Spleen (tissue), 11 donors: Measurements from ENCODE around the gene C2CD4B. TPM values are rescaled to one million over a fixed set of nuclear protein-coding genes. Genes with fewer than 3 reads are reported as not detected.

Experiments
- DNase-seq: peaks from one replicate; pipeline ENCODE4 v3.0.0-alpha.2; 2020
- H3K27ac ChIP-seq, 8 donors: fragments of 200-600 bp; sonication (generic) in 7 of 8; 1 replicate in 4 of 8; 2 replicates in 4 of 8; pipeline versions ENCODE4 v1.5.0 to v1.8.0; 2016 to 2021; ENCODE audit warnings: inconsistent platforms in 4 of 8, mild to moderate bottlenecking in 4 of 8, moderate library complexity in 1 of 8
- H3K27me3 ChIP-seq, 7 donors: fragments of 200-600 bp; sonication (generic) in 6 of 7; replicated peaks in 1 of 7; 1 replicate in 4 of 7; 2 replicates in 3 of 7; pipeline versions ENCODE4 v1.5.0 to v1.8.0; 2016 to 2021; ENCODE audit warnings: inconsistent platforms in 3 of 7, mild to moderate bottlenecking in 1 of 7
- H3K36me3 ChIP-seq, 6 donors: fragments of 200-600 bp; sonication (generic) in 5 of 6; 1 replicate in 4 of 6; 2 replicates in 2 of 6; pipeline versions ENCODE4 v1.5.0 to v1.8.0; 2016 to 2021; ENCODE audit warnings: inconsistent platforms in 2 of 6
- H3K4me1 ChIP-seq, 6 donors: fragments of 200-600 bp; sonication (generic) in 5 of 6; 1 replicate in 3 of 6; 2 replicates in 3 of 6; pipeline versions ENCODE4 v1.5.0 to v1.8.0; 2016 to 2021; ENCODE audit warnings: inconsistent platforms in 3 of 6
- H3K4me3 ChIP-seq, 8 donors: fragments of 200-600 bp; sonication (generic) in 7 of 8; 1 replicate in 4 of 8; 2 replicates in 4 of 8; pipeline versions ENCODE4 v1.5.0 to v1.8.0; 2016 to 2021; ENCODE audit warnings: inconsistent platforms in 4 of 8, mild to moderate bottlenecking in 4 of 8, moderate library complexity in 2 of 8
- H3K9me3 ChIP-seq, 8 donors: fragments of 200-600 bp; sonication (generic) in 7 of 8; 1 replicate in 4 of 8; 2 replicates in 4 of 8; pipeline versions ENCODE4 v1.5.0 to v1.8.0; 2016 to 2021; ENCODE audit warnings: inconsistent platforms in 4 of 8
- POLR2A ChIP-seq, 3 donors: fragments of 450-650 bp; IDR thresholded peaks; one replicate each; pipeline ENCODE4 v1.5.1; 2017; ENCODE audit warnings: antibody characterized with exemption in 3 of 3, mild to moderate bottlenecking in 1 of 3
- POLR2AphosphoS5 ChIP-seq, 3 donors: sonication (generic); formaldehyde crosslinking; IDR thresholded peaks; one replicate each; pipeline ENCODE4 v1.5.1; 2017; ENCODE audit warnings: antibody characterized with exemption in 3 of 3
- WGBS, 5 donors: extraction: QIAGEN DNeasy Blood & Tissue Kit in 3 of 5; methylation state at CpG; one replicate each; pipeline versions ENCODE4 v1.1.5 to v1.1.7; 2013 to 2018; 5-methylcytosine and 5-hydroxymethylcytosine counted together
- intact Hi-C: fragments of 100-400 bp; cut with DNase I; formaldehyde crosslinking; loops from one replicate; pipeline ENCODE4 v1.15.0; 2023; ENCODE audit warnings: low total_unique reads
- polyA plus RNA-seq, 3 donors: library from polyadenylated mRNA; stranded (reverse); fragments of 200-250 nt; gene quantifications; one replicate each; pipeline ENCODE4 v1.2.1, GENCODE V29; 2013
- total RNA-seq, 7 donors: library from RNA; depleted of rRNA in 3 of 7; stranded (reverse); fragments of >200 nt in 3 of 7; fragmentation: NEBNext Ultra II Directional in 4 of 7; extraction: Animal tissue kit (Norgen Biotek cat#: 25700) in 4 of 7; gene quantifications; one replicate each; pipeline versions ENCODE4 v1.1.0 to v1.2.1, GENCODE V29; 2016 to 2021
- TF ChIP-seq, protein P1 (sequence below), 11 experiments: fragments of 200-600 bp in 7 of 11; fragments of 450-650 bp in 4 of 11; sonication (generic) in 4 of 11; IDR thresholded peaks in 8 of 11; conservative IDR thresholded peaks in 3 of 11; 1 replicate in 7 of 11; 2 replicates in 4 of 11; pipeline versions ENCODE4 v1.4.0 to v1.8.0; 2016 to 2021; ENCODE audit warnings: antibody characterized with exemption in 11 of 11, inconsistent platforms in 4 of 11, mild to moderate bottlenecking in 1 of 11
- donor health status: healthy with polysubstance abuse.
- donor health status: DM: no; HTN: no; CAD: no; lungs with moderate emphysema.
- donor health status: DM: no; HTN: no; CAD: no.
- donor health status: Bipolar disorder and iron deficiency.
- donor health status: healthy.
- donor health status: DM: no; HTN: no; CAD: no.
- donor health status: DM: yes; HTN: yes; CAD: no.

C2CD4B gene
- total and polyA plus RNA-seq, 10 donors = 0.26 to 2.3 (median 0.77) TPM; not detected in 2

- H3K27ac ChIP-seq = no peak overlapping the region
- TF ChIP-seq, protein P1, sequence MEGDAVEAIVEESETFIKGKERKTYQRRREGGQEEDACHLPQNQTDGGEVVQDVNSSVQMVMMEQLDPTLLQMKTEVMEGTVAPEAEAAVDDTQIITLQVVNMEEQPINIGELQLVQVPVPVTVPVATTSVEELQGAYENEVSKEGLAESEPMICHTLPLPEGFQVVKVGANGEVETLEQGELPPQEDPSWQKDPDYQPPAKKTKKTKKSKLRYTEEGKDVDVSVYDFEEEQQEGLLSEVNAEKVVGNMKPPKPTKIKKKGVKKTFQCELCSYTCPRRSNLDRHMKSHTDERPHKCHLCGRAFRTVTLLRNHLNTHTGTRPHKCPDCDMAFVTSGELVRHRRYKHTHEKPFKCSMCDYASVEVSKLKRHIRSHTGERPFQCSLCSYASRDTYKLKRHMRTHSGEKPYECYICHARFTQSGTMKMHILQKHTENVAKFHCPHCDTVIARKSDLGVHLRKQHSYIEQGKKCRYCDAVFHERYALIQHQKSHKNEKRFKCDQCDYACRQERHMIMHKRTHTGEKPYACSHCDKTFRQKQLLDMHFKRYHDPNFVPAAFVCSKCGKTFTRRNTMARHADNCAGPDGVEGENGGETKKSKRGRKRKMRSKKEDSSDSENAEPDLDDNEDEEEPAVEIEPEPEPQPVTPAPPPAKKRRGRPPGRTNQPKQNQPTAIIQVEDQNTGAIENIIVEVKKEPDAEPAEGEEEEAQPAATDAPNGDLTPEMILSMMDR (IDR thresholded peaks at IDR 0.05 in 8 of 11, conservative IDR thresholded peaks at IDR 0.05 in 3 of 11) = no peak
- TF ChIP-seq POLR2AphosphoS5 (IDR thresholded peaks at IDR 0.05) = no peak
- no peak for TF ChIP-seq POLR2A (IDR thresholded peaks at IDR 0.05)
- peaks cover 0 to 4% (median 0%) of the 10 kb centered on the region in 7 donors for H3K27me3 ChIP-seq
- H3K4me3 ChIP-seq = no peak overlapping the region
- DNase-seq = no peak
- H3K4me1 ChIP-seq = peaks cover 4 to 30% (median 19%) of the 10 kb centered on the region in 6 donors
- H3K36me3 ChIP-seq = no peaks in the 10 kb centered on the region
- 66 to 91% (median 83%) methylated on average over 3 of the region's 3 CpGs for WGBS, 5 donors
- no peaks in the 10 kb centered on the region for H3K9me3 ChIP-seq
- intact Hi-C loops = loop anchor here (10.0 kb wide), 1 partner anchor 58 kb away; no protein-coding TSS in a partner anchor
Observed at GRCh38 chr15:62126364-62126763, 38.7 kb downstream of the C2CD4B start.

- no peak for TF ChIP-seq POLR2A (IDR thresholded peaks at IDR 0.05)
- TF ChIP-seq POLR2AphosphoS5 (IDR thresholded peaks at IDR 0.05) = no peak
- TF ChIP-seq, protein P1 (IDR thresholded peaks at IDR 0.05 in 8 of 11, conservative IDR thresholded peaks at IDR 0.05 in 3 of 11) = peak in 6 of 11 experiments; percentile 18 to 42 (median 32)
- WGBS, 5 donors = 6 to 53% (median 43%) methylated on average over 2 of the region's 2 CpGs
- H3K4me3 ChIP-seq = no peak overlapping the region
- H3K36me3 ChIP-seq = no peaks in the 10 kb centered on the region
- H3K27ac ChIP-seq = no peak overlapping the region
- H3K9me3 ChIP-seq = no peaks in the 10 kb centered on the region
- no peak for DNase-seq
- peaks cover 0 to 4% (median 0%) of the 10 kb centered on the region in 7 donors for H3K27me3 ChIP-seq
- peaks cover 4 to 30% (median 19%) of the 10 kb centered on the region in 6 donors for H3K4me1 ChIP-seq
- intact Hi-C loops = loop anchor here (10.0 kb wide), 1 partner anchor 59 kb away; no protein-coding TSS in a partner anchor
Observed at GRCh38 chr15:62125773-62126172, 39.3 kb downstream of the C2CD4B start.

GRCh38 chr15:62124973-62125303, 40.1 kb downstream of the C2CD4B start:
- TF ChIP-seq POLR2A (IDR thresholded peaks at IDR 0.05) (no peak), POLR2AphosphoS5 (IDR thresholded peaks at IDR 0.05) (no peak)
- TF ChIP-seq, protein P1 (IDR thresholded peaks at IDR 0.05 in 8 of 11, conservative IDR thresholded peaks at IDR 0.05 in 3 of 11) = no peak
- DNase-seq = no peak
- Histone ChIP-seq H3K27me3 (peaks cover 0 to 4% (median 0%) of the 10 kb centered on the region in 7 donors), H3K4me3 (no peak overlapping the region), H3K4me1 (peaks cover 4 to 32% (median 19%) of the 10 kb centered on the region in 6 donors), H3K27ac (peak overlapping the region in 6 of 8 donors; percentile 26 to 67 (median 57)), H3K36me3 (no peaks in the 10 kb centered on the region), H3K9me3 (no peaks in the 10 kb centered on the region)
- 47 to 63% (median 49%) methylated on average over 2 of the region's 2 CpGs for WGBS, 5 donors
- intact Hi-C loops = loop anchor here (10.0 kb wide), 1 partner anchor 60 kb away; no protein-coding TSS in a partner anchor

GRCh38 chr15:62124176-62124972, 40.7 kb downstream of the C2CD4B start:
- intact Hi-C loops = loop anchor here (10.0 kb wide), 1 partner anchor 60 kb away; no protein-coding TSS in a partner anchor
- TF ChIP-seq, protein P1 (IDR thresholded peaks at IDR 0.05 in 8 of 11, conservative IDR thresholded peaks at IDR 0.05 in 3 of 11) = no peak
- TF ChIP-seq POLR2AphosphoS5 (IDR thresholded peaks at IDR 0.05) (no peak), POLR2A (IDR thresholded peaks at IDR 0.05) (no peak)
- no peaks in the 10 kb centered on the region for H3K27me3 ChIP-seq
- no peak overlapping the region for H3K4me3 ChIP-seq
- H3K4me1 ChIP-seq = peaks cover 4 to 37% (median 21%) of the 10 kb centered on the region in 6 donors
- DNase-seq = no peak
- WGBS, 5 donors = 13 to 22% (median 18%) methylated on average over 6 of the region's 6 CpGs
- H3K9me3 ChIP-seq = no peaks in the 10 kb centered on the region
- no peaks in the 10 kb centered on the region for H3K36me3 ChIP-seq
- H3K27ac ChIP-seq = peak overlapping the region in 7 of 8 donors; percentile 18 to 67 (median 55)
